Frontal cortex (tissue), 1 donor: ENCODE data around the gene SGTB. TPM values are rescaled to one million over a fixed set of nuclear protein-coding genes. Genes with fewer than 3 reads are reported as not detected.

ENCODE experiments used
- total RNA-seq: library from RNA; depleted of rRNA; stranded (reverse); fragments of >200 nt; gene quantifications from one replicate; pipeline ENCODE4 v1.2.3, GENCODE V29; 2014

The SGTB gene
- total RNA-seq, 1 donor from 2014 or later = 29.8 TPM

Other genes starting within 250 kb of the SGTB start
- 15.5 TPM for gene ADAMTS6, start 240.2 kb downstream of the SGTB start, total RNA-seq
- gene CENPK, start 158.9 kb downstream of the SGTB start, total RNA-seq = 8.6 TPM
- gene PPWD1, start 158.8 kb downstream of the SGTB start, total RNA-seq = 43.6 TPM
- 97.8 TPM for gene TRIM23, start 97.8 kb downstream of the SGTB start, total RNA-seq
- gene SHLD3, start 97.1 kb downstream of the SGTB start, total RNA-seq = 13.0 TPM
- gene TRAPPC13, start 97.1 kb downstream of the SGTB start, total RNA-seq = 52.2 TPM
- gene NLN, start 96 bp upstream of the SGTB start, total RNA-seq = 64.4 TPM
- gene ERBIN, start 204.5 kb upstream of the SGTB start, total RNA-seq = 83.2 TPM